DOHH2 (cell line): Measurements from ENCODE around the gene HDAC6.

ENCODE experiments used
- CTCF ChIP-seq: fragments of 200-600 bp; sonication (generic); IDR thresholded peaks from one replicate; pipeline ENCODE4 v1.5.1; 2014; ENCODE audit warnings: antibody characterized with exemption, mild to moderate bottlenecking, low read depth, low read length; ENCODE audit not compliant: poor library complexity, severe bottlenecking
- EZH2phosphoT487 ChIP-seq: fragments of 200-600 bp; sonication (generic); IDR thresholded peaks from 2 replicates; pipeline ENCODE4 v1.6.1; 2017; ENCODE audit warnings: borderline replicate concordance, mild to moderate bottlenecking, antibody characterized with exemption, low read length, moderate library complexity, mixed read lengths

GRCh38 chrX:48813644-48814043, 11.8 kb downstream of the HDAC6 start:
- no peak for TF ChIP-seq CTCF
- TF ChIP-seq EZH2phosphoT487: no peak
